ENCODE measurements around the gene ZNF346.

ZNF346 gene

DNA sequence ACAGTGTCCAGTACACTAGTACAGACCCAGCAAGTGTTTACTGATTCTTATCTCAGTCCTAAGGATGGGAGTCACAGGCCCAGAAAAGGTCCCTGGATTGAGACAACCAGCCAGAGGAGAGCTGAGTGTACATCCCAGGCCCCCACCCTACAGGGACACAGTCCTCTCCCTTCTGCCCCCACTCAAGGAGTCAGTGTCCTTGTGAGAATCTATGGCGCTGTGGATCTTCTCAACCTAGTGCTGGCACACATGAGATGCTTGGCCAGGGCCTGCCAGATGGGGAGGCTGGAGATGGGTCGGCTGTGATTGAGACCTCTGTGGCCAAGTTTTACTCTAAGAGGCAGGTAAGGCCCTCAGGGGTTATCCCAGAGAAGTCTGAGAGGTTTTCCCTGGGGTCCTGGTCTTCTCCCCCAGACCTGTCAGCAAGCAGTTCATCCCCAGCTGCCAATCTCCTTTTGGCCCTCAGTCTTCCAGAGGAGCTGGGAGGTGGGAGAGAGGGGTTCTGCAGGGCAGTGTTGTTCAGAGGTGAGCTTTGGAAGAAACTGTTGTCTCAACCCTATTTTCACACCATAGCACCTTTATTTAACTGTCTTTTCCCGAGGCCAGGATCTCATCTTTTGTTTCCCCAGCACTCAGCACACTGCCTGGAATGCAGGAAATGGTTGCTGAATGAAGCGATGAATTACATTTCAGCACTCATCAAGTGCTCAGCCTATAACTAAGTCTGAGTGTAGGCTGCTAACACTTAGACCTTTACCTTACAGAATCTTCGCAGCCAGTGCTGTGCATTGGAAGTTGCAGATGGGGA, 107.9 kb downstream of the ZNF346 start:
- Histone ChIP-seq H3K23ac (ENCODE audit: low read length) (no peak overlapping the region), H3K79me2 (ENCODE audit: control insufficient read depth, insufficient read depth, low read length) (peaks cover 15% of the 10 kb centered on the region), H3K79me1 (ENCODE audit: low read length) (peaks cover 8% of the 10 kb centered on the region), H4K5ac (ENCODE audit: low read length) (no peak overlapping the region), H2BK120ac (ENCODE audit: low read depth, low read length) (no peak overlapping the region), H3K56ac (ENCODE audit: low read length) (peak overlapping the region; percentile 65), H3K4me3 (ENCODE audit: low read length) (no peak overlapping the region), H3K4me1 (ENCODE audit: control insufficient read depth, low read depth, low read length) (peaks cover 18% of the 10 kb centered on the region), H3K18ac (ENCODE audit: low read length) (no peak overlapping the region), H3K27ac (ENCODE audit: low read depth, low read length) (no peak overlapping the region), H3K27me3 (ENCODE audit: insufficient read depth, low read length, poor library complexity) (no peaks in the 10 kb centered on the region), H3K9ac (ENCODE audit: low read length) (peak overlapping the region; percentile 100), H3K4me2 (ENCODE audit: low read length) (no peak overlapping the region), H3K4ac (ENCODE audit: low read depth, low read length) (no peak overlapping the region), H2AK5ac (ENCODE audit: low read length) (peak overlapping the region; percentile 100), H2BK5ac (ENCODE audit: low read length) (no peak overlapping the region), H2BK15ac (replicated peaks; ENCODE audit: low read depth) (no peak overlapping the region), H4K8ac (ENCODE audit: low read depth, low read length) (no peak overlapping the region), H3K36me3 (ENCODE audit: control insufficient read depth, insufficient read depth, low read length) (peaks cover 4% of the 10 kb centered on the region)
- no CpG with 5 or more reads among the region's 5 CpGs for WGBS (ENCODE audit: extremely low coverage, insufficient coverage, low lambda C conversion rate)
- peak; percentile 72 for DNase-seq

Data from mesendoderm (in vitro differentiated cells).